ENCODE results near the gene GLI2.

GLI2 gene

DNA sequence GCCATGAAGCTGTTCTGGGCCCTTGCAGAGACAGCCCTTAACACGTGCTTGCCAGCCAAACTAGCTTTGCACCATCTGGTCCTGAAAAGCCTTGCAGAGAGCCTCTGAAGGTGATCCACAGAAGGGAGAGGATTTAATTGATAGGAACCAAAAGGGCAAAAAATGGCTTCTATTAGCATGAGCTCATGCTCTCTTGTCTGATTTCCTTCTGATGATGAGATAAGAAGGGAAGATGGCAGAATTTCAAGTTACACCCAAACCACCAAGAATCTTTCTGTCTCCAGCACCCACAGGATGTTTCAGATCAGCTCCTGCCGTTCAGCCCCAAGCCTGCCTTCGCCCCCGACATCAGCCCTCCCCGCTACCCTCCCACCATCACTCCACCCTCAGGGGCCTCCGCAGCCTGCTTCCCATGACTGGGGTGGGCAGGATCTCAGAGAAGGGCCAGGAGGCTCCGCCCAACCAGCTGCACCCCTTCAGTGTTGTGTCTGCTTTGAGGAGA lies 23.4 kb upstream of the GLI2 start:
- DNase-seq (ENCODE audit: low read depth) = no peak

DNA sequence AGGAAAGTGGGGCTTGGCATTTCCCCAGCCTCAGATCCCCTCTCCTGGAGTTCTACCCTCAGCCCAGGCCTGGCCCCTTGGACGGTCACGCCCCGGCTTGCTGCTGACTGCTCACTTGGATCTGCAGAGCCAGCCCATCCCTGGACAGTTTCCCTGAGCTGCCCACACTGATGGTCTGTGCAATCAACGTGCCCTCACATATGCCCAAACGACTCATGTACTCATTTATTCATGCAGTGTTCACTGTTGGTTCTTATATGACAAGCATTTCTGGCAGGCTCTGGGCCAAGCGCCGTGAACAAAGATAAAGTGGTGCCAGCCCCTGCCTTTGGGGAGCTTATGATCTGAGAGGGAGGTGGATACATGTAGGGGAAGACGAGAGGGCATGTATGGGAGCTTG lies 20.3 kb upstream of the GLI2 start:
- DNase-seq (ENCODE audit: low read depth) = no peak

DNA sequence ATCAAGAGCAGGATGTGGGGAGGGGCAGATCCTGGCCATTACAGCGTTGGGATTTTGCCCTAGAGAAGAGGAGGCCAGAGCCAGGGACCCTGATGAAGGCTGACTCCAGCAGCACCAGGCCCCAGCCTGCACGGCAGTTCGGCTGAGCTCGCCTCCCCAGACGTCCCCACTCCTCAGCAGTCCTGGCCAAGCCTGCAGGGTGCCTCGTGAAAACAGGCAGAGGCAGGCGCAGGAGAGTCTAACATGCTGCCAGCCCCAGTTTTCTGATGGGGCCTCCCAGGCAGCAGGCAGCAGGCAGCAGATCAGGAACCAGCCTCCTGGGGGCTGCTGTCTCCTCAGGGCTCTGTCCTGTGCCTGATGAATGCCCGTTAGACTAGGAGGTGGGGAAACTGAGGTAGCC lies 19.7 kb upstream of the GLI2 start:
- DNase-seq (ENCODE audit: low read depth) = no peak

DNA sequence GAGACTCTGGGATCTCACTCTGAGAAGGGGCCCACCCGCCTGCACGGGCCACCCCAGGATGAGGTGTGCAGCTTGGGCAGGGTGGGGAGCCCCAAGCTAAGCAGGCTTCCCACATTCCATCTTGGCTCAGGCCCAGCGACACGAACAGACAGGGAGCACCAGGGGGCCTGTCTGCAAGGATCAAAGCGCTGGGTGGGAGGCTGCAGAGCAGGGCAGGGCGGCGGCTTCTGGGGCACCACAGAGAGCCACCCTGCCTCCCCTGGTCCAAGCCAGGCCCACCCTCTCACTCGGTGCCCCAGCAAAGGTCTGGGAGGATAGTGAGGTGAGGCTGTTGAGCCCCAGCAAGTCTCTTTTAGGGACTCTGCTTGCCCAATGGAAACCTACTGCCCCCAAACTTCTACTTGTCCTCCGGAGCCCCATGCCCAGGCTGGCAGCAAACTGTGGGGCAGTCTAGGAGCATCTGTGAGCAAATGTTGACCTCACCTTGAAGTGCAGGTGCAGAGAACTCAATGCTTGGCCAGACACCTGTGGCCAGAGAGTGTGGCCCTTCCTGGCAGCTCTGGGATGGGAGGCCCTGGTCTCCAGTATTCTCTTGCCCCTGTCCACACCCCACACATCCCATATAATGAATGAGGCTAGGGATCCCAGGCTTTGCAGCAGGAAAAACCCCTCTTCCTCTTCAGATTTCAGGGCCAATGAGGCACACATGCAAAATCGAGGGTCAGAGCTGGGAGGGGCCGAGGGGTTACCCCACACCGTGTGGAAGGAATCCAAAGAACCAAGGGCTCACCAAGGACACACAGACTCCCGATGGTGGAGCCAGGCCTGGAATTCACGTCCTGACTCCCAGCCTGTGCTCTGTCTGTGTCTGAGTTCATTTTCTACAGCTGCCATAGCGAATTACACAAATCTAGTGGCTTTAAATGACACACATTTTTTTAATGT lies 18.8 kb upstream of the GLI2 start:
- no peak for DNase-seq (ENCODE audit: low read depth)

GRCh38 chr2:120719491-120719890 lies 16.2 kb upstream of the GLI2 start:
- no peak for DNase-seq (ENCODE audit: low read depth)

- DNase-seq (ENCODE audit: low read depth) = no peak
These were observed 15.4 kb upstream of the GLI2 start for GRCh38 chr2:120720231-120720630.

DNA sequence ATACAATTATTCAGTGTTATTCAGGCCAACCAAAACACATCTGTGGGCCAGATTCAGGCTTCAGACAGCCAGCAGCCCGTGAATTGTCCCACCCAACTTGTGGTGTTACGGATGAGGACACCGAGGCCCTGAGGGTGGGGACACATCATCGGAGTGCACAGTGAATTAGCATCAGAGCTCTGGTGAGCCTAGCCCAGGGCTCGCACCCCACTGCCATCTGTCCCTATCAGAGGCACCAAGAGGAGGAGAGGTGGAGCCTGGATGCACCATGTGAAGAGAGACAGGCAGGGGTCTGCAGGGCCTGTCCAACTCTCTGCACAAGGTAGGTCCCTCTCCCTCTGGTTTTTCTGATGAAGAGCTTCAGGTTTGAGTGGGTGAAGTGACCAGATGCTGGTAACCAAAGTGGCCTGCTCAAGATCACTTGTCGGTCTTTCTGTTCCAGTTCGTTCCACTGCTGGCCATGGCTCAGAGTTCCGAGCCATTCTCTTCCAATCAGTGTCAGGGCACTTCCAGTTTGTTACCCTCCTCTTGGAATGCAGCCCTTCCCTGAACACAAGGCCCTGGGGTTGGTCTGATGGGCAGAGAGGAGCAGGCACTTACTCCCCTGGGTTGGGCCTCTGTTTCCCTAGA lies 14.8 kb upstream of the GLI2 start:
- no peak for DNase-seq (ENCODE audit: low read depth)

GRCh38 chr2:120722246-120722567 lies 13.5 kb upstream of the GLI2 start:
- DNase-seq (ENCODE audit: low read depth) = no peak

DNA sequence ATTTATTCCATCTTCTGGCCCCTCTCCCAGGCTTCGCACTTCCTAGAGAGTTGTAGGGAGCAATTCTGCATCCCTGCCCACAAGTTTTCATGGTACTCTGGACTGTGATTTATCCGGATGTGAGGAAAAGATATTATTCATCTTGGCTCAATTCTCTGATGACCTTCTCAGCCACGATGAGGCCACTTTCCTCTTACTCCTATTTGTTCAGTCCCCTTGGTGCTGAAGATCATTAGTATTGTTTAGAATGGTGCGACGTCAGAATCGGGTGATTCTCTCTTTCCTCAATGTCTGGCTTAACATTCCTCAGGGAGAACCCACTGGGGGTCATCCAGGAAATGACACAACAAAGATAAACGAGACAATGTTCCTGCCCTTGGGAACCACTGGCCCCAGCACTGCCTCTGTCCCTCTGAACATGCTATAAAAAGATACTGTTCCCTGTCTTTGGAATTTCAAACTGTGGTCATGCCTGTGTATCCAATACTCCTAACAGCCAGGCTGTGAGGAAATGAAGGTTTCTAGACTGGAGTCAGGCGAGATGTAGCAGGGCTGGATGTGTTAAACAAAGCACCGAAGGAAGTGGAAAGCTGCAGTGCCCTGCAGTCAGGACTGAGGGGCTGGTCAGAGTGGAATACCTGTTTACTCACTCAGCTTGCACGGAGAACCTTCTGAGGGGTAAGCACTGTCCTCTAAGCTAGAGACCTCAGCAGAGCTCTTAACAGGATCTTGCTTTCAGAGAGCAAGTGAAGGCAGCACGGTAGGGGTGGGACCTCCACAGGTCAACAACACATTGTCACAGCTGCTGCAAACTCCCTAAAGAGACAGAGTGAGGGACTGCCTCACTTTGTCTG lies 12.9 kb upstream of the GLI2 start:
- DNase-seq (ENCODE audit: low read depth) = no peak

GRCh38 chr2:120726245-120726644 lies 9.4 kb upstream of the GLI2 start:
- DNase-seq (ENCODE audit: low read depth) = no peak

DNA sequence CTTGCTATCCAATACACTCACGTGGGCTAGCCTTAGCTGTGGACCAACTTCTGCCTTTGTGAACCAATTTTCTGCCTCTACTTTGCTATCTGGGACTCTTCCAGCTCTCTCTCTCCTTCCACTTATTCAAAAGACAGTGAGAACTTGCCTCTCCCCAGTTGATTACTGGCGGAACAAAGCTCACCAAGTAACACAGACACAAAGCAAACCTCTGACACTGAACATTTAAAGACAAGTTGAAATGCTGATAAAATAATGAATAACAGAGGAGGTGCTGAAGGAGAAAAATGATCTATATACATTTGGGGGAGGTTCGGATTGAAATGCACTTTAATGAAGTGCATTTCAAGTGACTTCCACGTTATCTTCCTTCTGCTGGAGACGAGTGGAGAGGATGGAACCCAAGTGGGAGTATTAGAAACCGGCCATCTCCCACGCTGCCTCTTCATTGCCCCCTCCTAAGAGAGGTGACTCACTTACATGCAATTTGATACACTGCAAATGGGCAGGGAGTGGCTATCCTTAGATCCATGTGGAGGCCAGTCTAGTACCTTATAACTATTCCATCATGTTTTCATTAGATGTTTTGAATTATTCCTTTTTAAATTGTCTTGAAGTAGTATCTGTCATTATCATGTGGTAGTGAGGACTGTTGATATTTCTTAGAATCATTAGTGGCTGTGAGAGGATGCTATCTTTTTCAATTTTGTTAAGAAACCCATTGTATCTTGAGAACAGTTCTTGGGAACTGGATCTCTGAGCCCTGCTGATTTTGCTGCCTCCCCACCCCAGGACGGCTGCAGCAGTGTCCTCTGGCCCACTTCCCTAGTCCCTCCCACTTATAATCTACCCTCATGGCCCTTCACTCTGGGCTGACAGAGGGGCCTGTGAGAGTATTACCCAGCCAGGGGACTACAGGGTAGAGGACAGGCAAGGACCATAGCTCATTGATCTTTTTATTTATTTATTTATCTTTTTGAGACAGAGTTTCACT lies 6.0 kb upstream of the GLI2 start:
- DNase-seq (ENCODE audit: low read depth) = no peak

GRCh38 chr2:120731175-120731574 lies 4.5 kb upstream of the GLI2 start:
- no peak for DNase-seq (ENCODE audit: low read depth)

GRCh38 chr2:120732506-120733237 lies 3.0 kb upstream of the GLI2 start:
- no peak for DNase-seq (ENCODE audit: low read depth)

GRCh38 chr2:120733238-120733932 lies 2.3 kb upstream of the GLI2 start:
- DNase-seq (ENCODE audit: low read depth) = no peak

- no peak for DNase-seq (ENCODE audit: low read depth)
These were observed 577 bp upstream of the GLI2 start for GRCh38 chr2:120734930-120735651.

GRCh38 chr2:120736202-120736623 lies 545 bp downstream of the GLI2 start:
- DNase-seq (ENCODE audit: low read depth) = no peak

DNA sequence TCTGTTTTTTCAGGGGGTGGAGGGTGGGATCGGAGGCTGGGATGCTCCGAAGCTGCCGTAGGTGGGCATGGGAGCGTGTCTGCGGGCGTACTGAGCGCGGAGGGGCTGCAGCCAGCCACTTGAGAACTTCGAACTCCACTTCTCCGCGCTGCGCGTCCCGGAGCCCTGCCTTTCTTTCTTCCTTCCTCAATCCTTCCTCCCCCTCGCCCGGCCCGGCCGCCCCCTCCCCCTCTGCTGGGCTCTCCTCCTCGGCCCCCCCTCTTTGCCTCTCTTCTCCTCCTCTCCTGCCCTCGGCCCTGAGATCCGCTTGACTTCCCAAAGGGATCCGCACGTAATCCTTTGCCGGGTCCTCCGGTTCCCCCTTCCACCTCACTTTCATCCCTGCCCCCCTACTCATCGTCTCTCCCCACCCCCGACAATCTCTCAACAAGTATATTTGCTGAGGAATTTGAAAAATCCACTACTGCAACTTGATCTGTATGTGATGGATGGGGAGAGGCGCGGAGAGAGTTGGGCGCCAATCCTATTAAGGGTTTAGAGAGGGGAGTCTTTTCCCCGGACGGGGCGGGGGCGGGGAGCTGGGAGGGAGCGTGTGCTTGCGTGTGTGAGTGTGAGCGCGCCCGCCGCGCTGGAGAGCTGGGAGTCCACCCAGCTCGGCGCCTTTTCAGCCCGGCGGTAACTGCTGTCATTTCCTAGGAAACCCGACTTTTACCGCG lies 1.1 kb downstream of the GLI2 start:
- DNase-seq (ENCODE audit: low read depth) = no peak

DNA sequence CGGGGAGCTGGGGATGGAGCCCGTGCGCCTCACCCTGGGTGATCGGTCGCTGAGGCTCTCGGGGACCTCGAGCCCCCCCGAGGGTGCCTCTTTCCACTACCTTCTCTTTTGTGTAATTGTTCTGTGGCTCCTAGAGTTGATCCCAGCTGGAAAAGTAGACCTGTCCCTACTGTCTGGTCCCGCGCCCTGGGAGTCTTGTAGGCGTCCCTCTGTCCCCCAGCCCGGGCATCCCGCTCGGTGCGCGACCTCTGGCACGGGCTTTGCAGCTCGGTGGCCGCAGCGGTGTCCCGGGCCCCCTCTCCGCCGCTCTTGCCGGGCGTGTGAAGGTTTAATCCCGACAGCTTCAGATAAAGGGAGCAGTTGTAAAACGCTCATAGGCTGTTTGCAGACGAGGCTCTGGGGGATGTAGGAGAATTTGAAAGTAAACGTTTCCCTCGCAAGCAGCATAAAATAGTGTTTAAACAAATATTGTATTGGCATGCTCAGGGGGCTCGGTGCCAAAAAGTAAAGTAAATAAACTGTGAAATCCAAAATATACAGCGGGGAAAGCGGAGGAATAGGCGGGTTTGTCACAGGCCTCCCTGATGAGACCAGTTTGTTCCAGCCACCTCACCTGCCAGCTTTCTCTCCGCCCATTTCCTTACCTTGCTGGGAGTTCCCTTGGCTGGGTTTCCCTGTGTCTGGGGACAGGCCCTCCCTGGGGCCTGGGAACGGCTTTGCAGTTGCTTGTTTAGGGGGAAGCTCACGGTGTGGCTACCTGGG lies 1.9 kb downstream of the GLI2 start:
- no peak for DNase-seq (ENCODE audit: low read depth)
